Measurements from ENCODE around the gene SLC12A9. TPM values are rescaled to one million over a fixed set of nuclear protein-coding genes. Genes with fewer than 3 reads are reported as not detected.

Gene SLC12A9
- total RNA-seq, 2 donors from 2014 or later: 5.0 to 9.0 TPM

DNA sequence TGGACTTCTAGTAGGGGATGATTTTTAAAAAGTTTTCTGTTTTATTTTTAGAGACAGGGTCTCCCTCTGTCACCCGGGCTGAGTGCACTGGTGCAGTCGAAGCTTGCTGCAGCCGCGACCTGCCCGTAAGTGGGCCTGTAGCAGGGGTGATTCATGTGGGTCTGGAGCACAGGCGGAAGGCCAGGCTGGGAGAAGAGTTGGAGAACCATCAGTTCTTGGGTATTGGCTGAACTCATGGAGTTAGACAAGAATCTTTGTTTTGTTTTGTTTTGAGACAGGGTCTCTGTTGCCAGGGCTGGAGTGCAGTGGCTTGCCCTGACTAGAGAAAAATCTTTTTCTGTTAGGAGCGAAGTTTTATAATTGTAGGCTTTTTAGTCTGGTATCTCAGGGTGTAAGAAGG, 28.1 kb downstream of the SLC12A9 start:
- Histone ChIP-seq H3K27ac (peak overlapping the region; percentile 25 to 70), H3K9me3 (no peaks in the 10 kb centered on the region), H3K4me3 (no peak overlapping the region), H3K36me3 (peaks cover 59% of the 10 kb centered on the region), H3K4me1 (peaks cover 0 to 47% of the 10 kb centered on the region in 2 donors), H3K27me3 (no peaks in the 10 kb centered on the region)
- no peak for TF ChIP-seq CTCF (IDR thresholded peaks at IDR 0.05)
- DNase-seq (ENCODE audit: low spot score): no peak

DNA sequence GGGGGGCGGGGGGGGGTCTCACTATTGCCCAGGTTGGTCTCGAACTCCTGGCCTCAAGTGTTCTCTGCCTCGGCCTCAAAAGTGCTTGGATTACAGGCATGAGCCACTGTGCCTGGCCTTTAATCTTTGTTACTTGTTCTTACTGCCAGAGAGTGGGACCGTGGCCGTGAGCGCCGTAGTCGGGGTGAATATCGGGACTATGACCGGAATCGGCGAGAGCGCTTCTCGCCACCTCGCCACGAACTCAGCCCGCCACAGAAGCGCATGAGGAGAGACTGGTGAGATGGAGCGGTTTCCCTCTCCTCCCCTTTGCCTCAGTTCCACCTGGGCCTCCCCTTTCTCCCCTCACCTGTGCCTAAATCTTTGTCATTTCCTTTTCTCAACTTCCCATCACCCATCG, 28.6 kb downstream of the SLC12A9 start:
- H3K27ac ChIP-seq: no peak overlapping the region
- no peak for TF ChIP-seq CTCF (IDR thresholded peaks at IDR 0.05)
- no peak overlapping the region for H3K4me3 ChIP-seq
- H3K36me3 ChIP-seq: peaks cover 64% of the 10 kb centered on the region
- no peak for DNase-seq (ENCODE audit: low spot score)
- H3K4me1 ChIP-seq: peaks cover 0 to 42% of the 10 kb centered on the region in 2 donors
- no peaks in the 10 kb centered on the region for H3K9me3 ChIP-seq
- H3K27me3 ChIP-seq: no peaks in the 10 kb centered on the region

DNA sequence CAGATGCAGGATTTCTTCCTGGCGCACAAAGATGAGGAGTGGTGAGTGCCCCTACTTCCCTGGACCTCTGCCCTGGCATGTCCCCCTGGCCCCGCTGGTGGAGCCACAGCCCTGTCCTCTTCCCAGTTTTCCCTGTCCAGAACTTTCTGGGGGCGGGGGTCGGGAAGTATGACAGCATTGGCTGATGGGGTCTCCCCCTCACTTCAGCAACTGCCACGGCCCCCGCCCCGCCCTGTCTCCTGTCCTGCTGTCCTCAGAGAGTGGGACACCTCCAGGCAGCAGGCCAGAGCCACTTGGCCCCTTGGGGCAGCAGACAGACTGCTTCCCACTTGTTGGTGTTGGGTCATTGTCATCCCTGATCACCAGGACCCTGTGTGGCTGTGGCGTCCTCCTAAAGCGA, 29.7 kb downstream of the SLC12A9 start:
- no peak for DNase-seq (ENCODE audit: low spot score)
- no peak for TF ChIP-seq CTCF (IDR thresholded peaks at IDR 0.05)
- Histone ChIP-seq H3K27me3 (no peaks in the 10 kb centered on the region), H3K27ac (no peak overlapping the region), H3K4me1 (peaks cover 0 to 33% of the 10 kb centered on the region in 2 donors), H3K4me3 (no peak overlapping the region), H3K9me3 (no peaks in the 10 kb centered on the region), H3K36me3 (peaks cover 74% of the 10 kb centered on the region)

DNA sequence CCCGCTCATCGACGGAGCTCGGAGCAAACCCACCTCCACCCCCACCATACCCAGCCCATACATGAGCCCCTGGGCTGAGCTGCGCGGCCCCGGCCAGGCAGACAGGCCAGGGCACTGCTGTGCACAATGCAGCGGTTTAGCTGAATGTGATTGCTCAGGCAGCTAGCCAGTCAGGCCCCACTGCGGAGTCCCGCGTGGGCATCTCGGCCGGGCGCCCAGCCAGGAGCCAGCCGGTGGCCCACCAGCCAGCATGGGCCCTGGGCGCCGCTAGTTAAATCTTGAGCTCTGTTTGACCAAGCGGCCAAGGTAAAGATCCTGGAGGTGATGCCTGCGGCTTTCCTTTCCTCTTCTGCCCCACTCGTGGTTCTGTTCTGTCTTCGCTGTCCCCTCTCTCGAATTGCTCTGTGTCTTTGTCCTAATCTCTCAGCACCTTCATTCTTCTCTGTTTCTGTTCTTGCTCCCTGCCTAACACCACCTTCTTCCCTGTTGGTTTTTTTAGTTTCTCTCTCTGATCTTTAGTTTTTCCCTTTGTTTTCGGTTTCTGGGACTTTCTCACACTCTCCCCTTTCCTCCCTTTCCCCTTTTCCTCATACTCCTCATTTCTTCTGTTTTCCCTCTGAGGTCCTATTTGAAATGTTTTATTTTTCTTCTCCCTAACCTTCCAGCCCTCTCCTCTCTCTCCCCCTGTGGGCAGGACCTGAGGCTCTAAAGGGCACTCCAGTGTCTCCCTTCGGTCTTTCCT, 30.4 kb downstream of the SLC12A9 start:
- Histone ChIP-seq H3K9me3 (no peaks in the 10 kb centered on the region), H3K27ac (no peak overlapping the region), H3K4me1 (peaks cover 0 to 33% of the 10 kb centered on the region in 2 donors), H3K36me3 (peaks cover 75% of the 10 kb centered on the region), H3K4me3 (no peak overlapping the region), H3K27me3 (no peaks in the 10 kb centered on the region)
- no peak for DNase-seq (ENCODE audit: low spot score)
- TF ChIP-seq CTCF (IDR thresholded peaks at IDR 0.05): no peak

GRCh38 chr7:100884736-100885439, 32.4 kb downstream of the SLC12A9 start:
- Histone ChIP-seq H3K9me3 (no peaks in the 10 kb centered on the region), H3K36me3 (peaks cover 85% of the 10 kb centered on the region), H3K4me1 (peaks cover 0 to 33% of the 10 kb centered on the region in 2 donors), H3K27ac (no peak overlapping the region), H3K27me3 (no peaks in the 10 kb centered on the region), H3K4me3 (no peak overlapping the region)
- no peak for DNase-seq (ENCODE audit: low spot score)
- no peak for TF ChIP-seq CTCF (IDR thresholded peaks at IDR 0.05)

Measured in right atrium auricular region (tissue), 2 donors.